Fibroblast of lung (primary cell): ENCODE measurements around the gene ZNF624. TPM values are rescaled to one million over a fixed set of nuclear protein-coding genes. Genes with fewer than 3 reads are reported as not detected.

Experiments used
- DNase-seq, 2 donors: peaks; one replicate each; pipeline versions ENCODE4 v3.0.0 to v3.0.0-alpha.2; 2010; ENCODE audit warnings: low read depth in 2 of 2
- H2AFZ ChIP-seq: 2 replicates; pipeline ENCODE4 v1.5.1; 2012; ENCODE audit warnings: low read length, control low read depth, inconsistent platforms
- H3K27ac ChIP-seq: 2 replicates; pipeline ENCODE4 v1.5.1; 2011; ENCODE audit warnings: low read length, control low read depth; ENCODE audit not compliant: insufficient read depth
- H3K27me3 ChIP-seq: 2 replicates; pipeline ENCODE4 v1.5.1; 2011; ENCODE audit warnings: mild to moderate bottlenecking, low read length; ENCODE audit not compliant: control insufficient read depth, insufficient read depth
- H3K36me3 ChIP-seq: 2 replicates; pipeline ENCODE4 v1.5.1; 2011; ENCODE audit warnings: low read length; ENCODE audit not compliant: control insufficient read depth, insufficient read depth
- H3K4me1 ChIP-seq: 2 replicates; pipeline ENCODE4 v1.5.1; 2011; ENCODE audit warnings: low read length; ENCODE audit not compliant: control insufficient read depth, insufficient read depth; ENCODE audit errors: extremely low read depth
- H3K4me2 ChIP-seq: 2 replicates; pipeline ENCODE4 v1.5.1; 2011; ENCODE audit warnings: low read length, control low read depth; ENCODE audit not compliant: insufficient read depth; ENCODE audit errors: extremely low read depth
- H3K4me3 ChIP-seq, 4 experiments: fragments of 200-600 bp in 1 of 4; sonication (generic) in 1 of 4; replicated peaks in 1 of 4; 2 replicates each; pipeline ENCODE4 v1.5.1; 2011 to 2016; ENCODE audit warnings: low read length in 4 of 4, low read depth in 3 of 4, mild to moderate bottlenecking in 3 of 4, control low read depth in 2 of 4, inconsistent platforms in 1 of 4, mixed read lengths in 1 of 4; ENCODE audit not compliant: insufficient read depth in 1 of 4; ENCODE audit errors: control extremely low read depth in 1 of 4
- H3K79me2 ChIP-seq: 2 replicates; pipeline ENCODE4 v1.5.1; 2012; ENCODE audit warnings: mild to moderate bottlenecking, low read length, inconsistent platforms; ENCODE audit not compliant: control insufficient read depth, insufficient read depth
- H3K9ac ChIP-seq: 2 replicates; pipeline ENCODE4 v1.5.1; 2011; ENCODE audit warnings: mild to moderate bottlenecking, low read length, control low read depth; ENCODE audit not compliant: insufficient read depth
- H3K9me3 ChIP-seq: 2 replicates; pipeline ENCODE4 v1.5.1; 2012; ENCODE audit warnings: low read depth, low read length; ENCODE audit not compliant: control insufficient read depth, insufficient read depth
- H4K20me1 ChIP-seq: 2 replicates; pipeline ENCODE4 v1.5.1; 2011; ENCODE audit warnings: low read length; ENCODE audit not compliant: control insufficient read depth, insufficient read depth; ENCODE audit errors: extremely low read depth
- EZH2 ChIP-seq: IDR thresholded peaks from 2 replicates; pipeline ENCODE4 v1.5.1; 2012; ENCODE audit warnings: low read length, control low read depth, mild to moderate bottlenecking; ENCODE audit errors: missing control alignments
- polyA plus RNA-seq, 2 donors: library from polyadenylated mRNA; depleted of rRNA in 1 of 2; stranded (reverse) in 1 of 2; unstranded in 1 of 2; fragments of >200 nt; gene quantifications; 2 replicates each; pipeline ENCODE4 v1.2.1, GENCODE V29; 2011 to 2012; ENCODE audit warnings: missing spikeins in 1 of 2
- total RNA-seq: library from RNA; depleted of rRNA; stranded (reverse); fragments of >200 nt; gene quantifications from 2 replicates; pipeline ENCODE4 v1.2.1, GENCODE V29; 2014
- TF ChIP-seq, protein P1 (sequence below), 2 donors: IDR thresholded peaks in 1 of 2; conservative IDR thresholded peaks in 1 of 2; 1 replicate in 1 of 2; 2 replicates in 1 of 2; pipeline ENCODE4 v1.5.1; 2011 to 2012; ENCODE audit warnings: low read length in 2 of 2, control low read depth in 1 of 2, inconsistent platforms in 1 of 2, low read depth in 1 of 2, mild to moderate bottlenecking in 1 of 2

The ZNF624 gene
- total and polyA plus RNA-seq, 2 donors (not counting 1 experiment from before 2014, with no cell fraction given), result 3.0 to 7.6 TPM

- TF ChIP-seq, protein P1, sequence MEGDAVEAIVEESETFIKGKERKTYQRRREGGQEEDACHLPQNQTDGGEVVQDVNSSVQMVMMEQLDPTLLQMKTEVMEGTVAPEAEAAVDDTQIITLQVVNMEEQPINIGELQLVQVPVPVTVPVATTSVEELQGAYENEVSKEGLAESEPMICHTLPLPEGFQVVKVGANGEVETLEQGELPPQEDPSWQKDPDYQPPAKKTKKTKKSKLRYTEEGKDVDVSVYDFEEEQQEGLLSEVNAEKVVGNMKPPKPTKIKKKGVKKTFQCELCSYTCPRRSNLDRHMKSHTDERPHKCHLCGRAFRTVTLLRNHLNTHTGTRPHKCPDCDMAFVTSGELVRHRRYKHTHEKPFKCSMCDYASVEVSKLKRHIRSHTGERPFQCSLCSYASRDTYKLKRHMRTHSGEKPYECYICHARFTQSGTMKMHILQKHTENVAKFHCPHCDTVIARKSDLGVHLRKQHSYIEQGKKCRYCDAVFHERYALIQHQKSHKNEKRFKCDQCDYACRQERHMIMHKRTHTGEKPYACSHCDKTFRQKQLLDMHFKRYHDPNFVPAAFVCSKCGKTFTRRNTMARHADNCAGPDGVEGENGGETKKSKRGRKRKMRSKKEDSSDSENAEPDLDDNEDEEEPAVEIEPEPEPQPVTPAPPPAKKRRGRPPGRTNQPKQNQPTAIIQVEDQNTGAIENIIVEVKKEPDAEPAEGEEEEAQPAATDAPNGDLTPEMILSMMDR (conservative IDR thresholded peaks at IDR 0.05 in 1 of 2, IDR thresholded peaks at IDR 0.05 in 1 of 2; ENCODE audit: low read depth in 1 of 2, low read length in 2 of 2), result no peak
- TF ChIP-seq EZH2, result no peak
These were observed 80.2 kb downstream of the ZNF624 start for GRCh38 chr17:16573466-16573865.

More at GRCh38 chr17:16573466-16573865, 80.2 kb downstream of the ZNF624 start:
- Histone ChIP-seq H3K4me2 (no peak overlapping the region), H4K20me1 (no peaks in the 10 kb centered on the region), H3K27me3 (no peaks in the 10 kb centered on the region), H3K27ac (no peak overlapping the region), H3K79me2 (no peaks in the 10 kb centered on the region), H3K4me1 (peaks cover 3% of the 10 kb centered on the region), H2AFZ (no peak overlapping the region), H3K36me3 (no peaks in the 10 kb centered on the region), H3K9me3 (no peaks in the 10 kb centered on the region), H3K9ac (no peak overlapping the region), H3K4me3 (no peak overlapping the region)
- DNase-seq, result no peak

Other genes starting within 250 kb of the ZNF624 start
- gene TRPV2, start 238.3 kb downstream of the ZNF624 start, total RNA-seq, result 56.2 and 74.5 TPM in 2 replicates
- gene TRPV2, start 238.3 kb downstream of the ZNF624 start, polyA plus RNA-seq, result 62.6 and 68.6 TPM in 2 replicates
- gene LRRC75A, start 161.7 kb downstream of the ZNF624 start, total RNA-seq, result 2.1 and 3.1 TPM in 2 replicates
- gene LRRC75A, start 161.7 kb downstream of the ZNF624 start, polyA plus RNA-seq, result 0.64 and 1.7 TPM in 2 replicates
- gene ZNF287, start 84.6 kb downstream of the ZNF624 start, total RNA-seq, result 5.4 and 6.6 TPM in 2 replicates
- 5.5 and 6.7 TPM in 2 replicates for gene ZNF287, start 84.6 kb downstream of the ZNF624 start, polyA plus RNA-seq
- gene CCDC144A, start 36.4 kb upstream of the ZNF624 start, total RNA-seq, result 11.7 and 12.3 TPM in 2 replicates
- gene CCDC144A, start 36.4 kb upstream of the ZNF624 start, polyA plus RNA-seq, result 0.05 and 2.5 TPM in 2 replicates